GM19328 (cell line): ENCODE measurements around the gene RBL1.
"Not testable (repeated sequence)": the region's sequence is repeated elsewhere in the genome, so short reads cannot be mapped to it uniquely, and the experiment has no call there.

Source experiments
- ATAC-seq: cut with Tn5 transposase; IDR thresholded peaks from one replicate; pipeline ENCODE4 v1.9.1; 2021; ENCODE audit warnings: mild to moderate bottlenecking, moderate library complexity; ENCODE audit not compliant: unreplicated experiment

RBL1 gene

GRCh38 chr20:37000171-37000570 is 95.6 kb downstream of the RBL1 start:
- ATAC-seq: not testable (repeated sequence)

GRCh38 chr20:36998652-36999051 is 97.1 kb downstream of the RBL1 start:
- ATAC-seq: no peak

GRCh38 chr20:36997121-36997520 is 98.7 kb downstream of the RBL1 start:
- no peak for ATAC-seq

GRCh38 chr20:36994221-36994620 is 101.6 kb downstream of the RBL1 start:
- ATAC-seq: not testable (repeated sequence)

- no peak for ATAC-seq
These were observed 102.9 kb downstream of the RBL1 start for GRCh38 chr20:36992802-36993334.

GRCh38 chr20:36991703-36992102 is 104.1 kb downstream of the RBL1 start:
- no peak for ATAC-seq

GRCh38 chr20:36989797-36990196 is 106.0 kb downstream of the RBL1 start:
- no peak for ATAC-seq

- no peak for ATAC-seq
These were observed 107.3 kb downstream of the RBL1 start for GRCh38 chr20:36988494-36988966.

- no peak for ATAC-seq
These were observed 111.5 kb downstream of the RBL1 start for GRCh38 chr20:36984257-36984638.

- ATAC-seq: no peak
These were observed 120.5 kb downstream of the RBL1 start for GRCh38 chr20:36975099-36975818.

- no peak for ATAC-seq
These were observed 121.1 kb downstream of the RBL1 start for GRCh38 chr20:36974660-36975059.

- ATAC-seq: no peak
These were observed 124.7 kb downstream of the RBL1 start for GRCh38 chr20:36971103-36971502.

GRCh38 chr20:36969478-36970186 is 126.2 kb downstream of the RBL1 start:
- ATAC-seq: no peak

GRCh38 chr20:36969051-36969450 is 126.7 kb downstream of the RBL1 start:
- ATAC-seq: no peak

GRCh38 chr20:36967636-36968035 is 128.2 kb downstream of the RBL1 start:
- ATAC-seq: no peak

GRCh38 chr20:36966965-36967364 is 128.8 kb downstream of the RBL1 start:
- ATAC-seq: not testable (repeated sequence)

GRCh38 chr20:36962354-36962941 is 133.3 kb downstream of the RBL1 start:
- not testable (repeated sequence) for ATAC-seq

- no peak for ATAC-seq
These were observed 136.6 kb downstream of the RBL1 start for GRCh38 chr20:36959242-36959641.

GRCh38 chr20:36957875-36958667 is 137.7 kb downstream of the RBL1 start:
- no peak for ATAC-seq

- no peak for ATAC-seq
These were observed 139.1 kb downstream of the RBL1 start for GRCh38 chr20:36956674-36957073.

GRCh38 chr20:36956016-36956415 is 139.8 kb downstream of the RBL1 start:
- ATAC-seq: no peak
